Smooth muscle cell of trachea (primary cell): ENCODE data around the gene CCDC34. TPM values are rescaled to one million over a fixed set of nuclear protein-coding genes. Genes with fewer than 3 reads are reported as not detected.

Experiments used
- total RNA-seq: library from RNA; depleted of rRNA; stranded (reverse); fragments of >200 nt; gene quantifications from 2 replicates; pipeline ENCODE4 v1.2.1, GENCODE V29; 2014

Gene CCDC34, protein sequence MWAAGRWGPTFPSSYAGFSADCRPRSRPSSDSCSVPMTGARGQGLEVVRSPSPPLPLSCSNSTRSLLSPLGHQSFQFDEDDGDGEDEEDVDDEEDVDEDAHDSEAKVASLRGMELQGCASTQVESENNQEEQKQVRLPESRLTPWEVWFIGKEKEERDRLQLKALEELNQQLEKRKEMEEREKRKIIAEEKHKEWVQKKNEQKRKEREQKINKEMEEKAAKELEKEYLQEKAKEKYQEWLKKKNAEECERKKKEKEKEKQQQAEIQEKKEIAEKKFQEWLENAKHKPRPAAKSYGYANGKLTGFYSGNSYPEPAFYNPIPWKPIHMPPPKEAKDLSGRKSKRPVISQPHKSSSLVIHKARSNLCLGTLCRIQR
- total RNA-seq, result 2.6 and 8.3 TPM in 2 replicates

DNA sequence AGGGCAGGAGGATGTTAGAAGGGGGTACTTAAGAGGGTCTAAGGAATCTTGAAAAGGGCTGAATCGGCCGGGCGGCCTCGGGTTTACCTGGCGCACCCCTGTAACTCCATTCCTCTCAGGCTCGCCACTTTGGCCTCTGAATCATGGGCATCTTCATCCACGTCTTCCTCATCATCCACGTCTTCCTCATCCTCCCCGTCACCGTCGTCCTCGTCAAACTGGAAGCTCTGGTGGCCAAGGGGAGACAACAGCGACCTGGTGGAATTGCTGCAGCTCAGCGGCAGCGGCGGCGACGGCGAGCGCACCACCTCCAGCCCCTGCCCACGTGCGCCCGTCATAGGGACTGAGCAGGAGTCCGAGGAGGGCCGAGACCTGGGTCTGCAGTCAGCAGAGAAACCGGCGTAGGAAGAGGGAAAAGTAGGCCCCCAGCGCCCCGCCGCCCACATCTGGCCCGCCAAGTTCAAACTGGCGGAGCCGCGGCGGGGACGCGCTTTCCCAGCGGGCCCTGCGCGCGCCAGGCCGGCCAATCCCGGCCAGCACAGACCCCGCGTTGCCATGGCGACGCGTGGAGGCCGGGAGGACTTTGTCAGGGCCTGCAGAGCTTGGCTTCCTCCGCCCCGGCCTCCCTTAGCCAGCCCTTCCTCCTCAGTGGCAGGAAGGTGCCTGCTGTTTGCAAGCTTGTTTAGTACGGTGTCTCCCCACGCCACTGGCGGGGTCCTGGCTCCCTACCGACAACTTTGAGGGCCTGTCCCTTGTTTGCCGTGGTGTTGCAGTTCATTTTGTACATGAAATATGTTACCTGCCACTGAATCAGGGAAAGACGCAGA lies at the start of gene CCDC34:
Gene CCDC34, minus strand, starts transcription at position 467 of the 827 bp plus-strand sequence. Its CDS starts 21 bp downstream, at position 446.

Other genes starting within 250 kb of the CCDC34 start
- gene LGR4, start 109.6 kb upstream of the CCDC34 start, total RNA-seq, result 6.9 and 8.3 TPM in 2 replicates
- 32.7 and 44.5 TPM in 2 replicates for gene LIN7C, start 143.6 kb upstream of the CCDC34 start, total RNA-seq